Gastroesophageal sphincter (tissue), 3 donors: ENCODE results near the gene CYCS.

Source experiments
- POLR2A ChIP-seq, 2 donors: fragments of 450-650 bp; IDR thresholded peaks; one replicate each; pipeline ENCODE4 v1.6.1; 2017; ENCODE audit warnings: antibody characterized with exemption in 2 of 2, mild to moderate bottlenecking in 2 of 2, moderate library complexity in 1 of 2
- POLR2AphosphoS5 ChIP-seq: sonication (generic); formaldehyde crosslinking; IDR thresholded peaks from one replicate; pipeline ENCODE4 v1.6.1; 2017; ENCODE audit warnings: antibody characterized with exemption
- TF ChIP-seq, protein P1 (sequence below), 4 experiments: fragments of 200-600 bp in 2 of 4; fragments of 450-650 bp in 2 of 4; sonication (generic) in 1 of 4; IDR thresholded peaks; one replicate each; pipeline ENCODE4 v1.5.1; 2017 to 2019; ENCODE audit warnings: antibody characterized with exemption in 4 of 4, mild to moderate bottlenecking in 2 of 4, moderate library complexity in 2 of 4

- TF ChIP-seq, protein P1, sequence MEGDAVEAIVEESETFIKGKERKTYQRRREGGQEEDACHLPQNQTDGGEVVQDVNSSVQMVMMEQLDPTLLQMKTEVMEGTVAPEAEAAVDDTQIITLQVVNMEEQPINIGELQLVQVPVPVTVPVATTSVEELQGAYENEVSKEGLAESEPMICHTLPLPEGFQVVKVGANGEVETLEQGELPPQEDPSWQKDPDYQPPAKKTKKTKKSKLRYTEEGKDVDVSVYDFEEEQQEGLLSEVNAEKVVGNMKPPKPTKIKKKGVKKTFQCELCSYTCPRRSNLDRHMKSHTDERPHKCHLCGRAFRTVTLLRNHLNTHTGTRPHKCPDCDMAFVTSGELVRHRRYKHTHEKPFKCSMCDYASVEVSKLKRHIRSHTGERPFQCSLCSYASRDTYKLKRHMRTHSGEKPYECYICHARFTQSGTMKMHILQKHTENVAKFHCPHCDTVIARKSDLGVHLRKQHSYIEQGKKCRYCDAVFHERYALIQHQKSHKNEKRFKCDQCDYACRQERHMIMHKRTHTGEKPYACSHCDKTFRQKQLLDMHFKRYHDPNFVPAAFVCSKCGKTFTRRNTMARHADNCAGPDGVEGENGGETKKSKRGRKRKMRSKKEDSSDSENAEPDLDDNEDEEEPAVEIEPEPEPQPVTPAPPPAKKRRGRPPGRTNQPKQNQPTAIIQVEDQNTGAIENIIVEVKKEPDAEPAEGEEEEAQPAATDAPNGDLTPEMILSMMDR (IDR thresholded peaks at IDR 0.05) = no peak
- no peak for TF ChIP-seq POLR2A (IDR thresholded peaks at IDR 0.05)
- TF ChIP-seq POLR2AphosphoS5 = no peak
Measured at GRCh38 chr7:25103773-25104172, 21.3 kb downstream of the CYCS start.
